SK-N-SH treated with all-trans-retinoic acid at 6 μM for 48 hours (cell line): ENCODE results near the gene IGFBP3.

Experiments used
- ATAC-seq: fragments of 200-7000 bp; cut with Tn5 transposase; 3 replicates; pipeline ENCODE4 v1.9.1; 2020; ENCODE audit warnings: mild to moderate bottlenecking, moderate library complexity
- ARNTL ChIP-seq: fragments of 450-650 bp; formaldehyde crosslinking; IDR thresholded peaks from 2 replicates; pipeline ENCODE4 v1.5.0; 2020; ENCODE audit warnings: low read depth, mild to moderate bottlenecking, moderate library complexity, borderline replicate concordance
- BACH2 ChIP-seq: fragments of 250-450 bp; sonication (Bioruptor Pico); IDR thresholded peaks from 2 replicates; pipeline ENCODE4 v1.9.0; 2021; ENCODE audit warnings: mild to moderate bottlenecking, borderline replicate concordance
- CREB5 ChIP-seq: fragments of 250-450 bp; sonication (Bioruptor Pico); IDR thresholded peaks from 2 replicates; pipeline ENCODE4 v1.5.1; 2020; ENCODE audit warnings: low read depth, mild to moderate bottlenecking, moderate library complexity
- CSDC2 ChIP-seq: fragments of 250-450 bp; sonication (Bioruptor Pico); IDR thresholded peaks from 2 replicates; pipeline ENCODE4 v1.5.0; 2020; ENCODE audit warnings: mild to moderate bottlenecking, moderate library complexity
- CSRNP3 ChIP-seq: fragments of 250-450 bp; sonication (Bioruptor Pico); IDR thresholded peaks from 2 replicates; pipeline ENCODE4 v1.5.1; 2021; ENCODE audit warnings: mild to moderate bottlenecking, moderate library complexity
- GLIS3 ChIP-seq: fragments of 250-450 bp; sonication (Bioruptor Pico); IDR thresholded peaks from 2 replicates; pipeline ENCODE4 v1.5.0; 2020; ENCODE audit warnings: mild to moderate bottlenecking, moderate library complexity
- ISL1 ChIP-seq: fragments of 250-450 bp; sonication (Bioruptor Pico); IDR thresholded peaks from 2 replicates; pipeline ENCODE4 v2.1.2; 2022; ENCODE audit warnings: mild to moderate bottlenecking, moderate library complexity
- POU6F1 ChIP-seq: fragments of 250-450 bp; sonication (Bioruptor Pico); IDR thresholded peaks from 2 replicates; pipeline ENCODE4 v1.8.0; 2021; ENCODE audit warnings: low read depth, mild to moderate bottlenecking, moderate library complexity, borderline replicate concordance
- PPARA ChIP-seq: fragments of 250-450 bp; sonication (Bioruptor Pico); IDR thresholded peaks from 2 replicates; pipeline ENCODE4 v1.5.0; 2020; ENCODE audit warnings: mild to moderate bottlenecking, borderline replicate concordance
- RARB ChIP-seq: fragments of 250-450 bp; sonication (Bioruptor Pico); IDR thresholded peaks from 2 replicates; pipeline ENCODE4 v1.8.0; 2021; ENCODE audit warnings: mild to moderate bottlenecking, moderate library complexity
- SNAI2 ChIP-seq: fragments of 250-450 bp; sonication (Bioruptor Pico); IDR thresholded peaks from 2 replicates; pipeline ENCODE4 v1.5.0; 2020; ENCODE audit warnings: mild to moderate bottlenecking, moderate library complexity
- TCF4 ChIP-seq: fragments of 250-450 bp; sonication (Bioruptor Pico); IDR thresholded peaks from 2 replicates; pipeline ENCODE4 v1.8.0; 2021; ENCODE audit warnings: mild to moderate bottlenecking, moderate library complexity, borderline replicate concordance
- TOX ChIP-seq: fragments of 250-450 bp; sonication (Bioruptor Pico); IDR thresholded peaks from 2 replicates; pipeline ENCODE4 v1.8.0; 2021; ENCODE audit warnings: mild to moderate bottlenecking, moderate library complexity, borderline replicate concordance
- TSHZ2 ChIP-seq: fragments of 250-450 bp; sonication (Bioruptor Pico); IDR thresholded peaks from 2 replicates; pipeline ENCODE4 v1.5.0; 2020; ENCODE audit warnings: mild to moderate bottlenecking, moderate library complexity
- ZFP3 ChIP-seq: fragments of 250-450 bp; sonication (Bioruptor Pico); IDR thresholded peaks from 2 replicates; pipeline ENCODE4 v1.5.0; 2020; ENCODE audit warnings: mild to moderate bottlenecking, moderate library complexity
- ZFP30 ChIP-seq: fragments of 450-650 bp; formaldehyde crosslinking; IDR thresholded peaks from 2 replicates; pipeline ENCODE4 v1.5.0; 2022; ENCODE audit warnings: mild to moderate bottlenecking, moderate library complexity
- ZNF70 ChIP-seq: fragments of 450-650 bp; formaldehyde crosslinking; IDR thresholded peaks from 2 replicates; pipeline ENCODE4 v1.5.0; 2020; ENCODE audit warnings: mild to moderate bottlenecking, moderate library complexity
- ZNF8 ChIP-seq: fragments of 450-650 bp; formaldehyde crosslinking; IDR thresholded peaks from 2 replicates; pipeline ENCODE4 v1.5.0; 2020; ENCODE audit warnings: mild to moderate bottlenecking, moderate library complexity

The IGFBP3 gene

GRCh38 chr7:45912972-45913371, 8.1 kb downstream of the IGFBP3 start:
- ATAC-seq = no peak
- no peak for TF ChIP-seq RARB
- no peak for TF ChIP-seq PPARA (CRISPR knock-in tag)
- no peak for TF ChIP-seq BACH2 (CRISPR knock-in tag)
- TF ChIP-seq ISL1 (CRISPR knock-in tag) = no peak
- TF ChIP-seq SNAI2 (CRISPR knock-in tag) = no peak
- TF ChIP-seq CSDC2 (CRISPR knock-in tag) = no peak
- no peak for TF ChIP-seq TCF4 (CRISPR knock-in tag)
- no peak for TF ChIP-seq POU6F1

GRCh38 chr7:45911311-45911710, 9.8 kb downstream of the IGFBP3 start:
- TF ChIP-seq TOX (no peak), ZFP30 (CRISPR knock-in tag) (no peak), GLIS3 (CRISPR knock-in tag) (no peak), CSRNP3 (no peak), PPARA (CRISPR knock-in tag) (no peak), ISL1 (CRISPR knock-in tag) (no peak), TCF4 (CRISPR knock-in tag) (no peak), POU6F1 (no peak), TSHZ2 (no peak), ARNTL (no peak), CSDC2 (CRISPR knock-in tag) (no peak), RARB (no peak)
- no peak for ATAC-seq

- TF ChIP-seq PPARA (CRISPR knock-in tag) = no peak
- TF ChIP-seq CREB5 (CRISPR knock-in tag) = no peak
- TF ChIP-seq TSHZ2 = no peak
- TF ChIP-seq ZNF8 (CRISPR knock-in tag) = no peak
- TF ChIP-seq ZNF70 (CRISPR knock-in tag) = no peak
- TF ChIP-seq ZFP3 (CRISPR knock-in tag) = no peak
- no peak for TF ChIP-seq SNAI2 (CRISPR knock-in tag)
- no peak for ATAC-seq
Measured at GRCh38 chr7:45910855-45911254, 10.2 kb downstream of the IGFBP3 start.
